IMR-90 (cell line): ENCODE measurements around the gene APOL2.

Source experiments
- FOS ChIP-seq: fragments of 150-350 bp; IDR thresholded peaks from 2 replicates; pipeline ENCODE4 v1.6.1; 2016; ENCODE audit warnings: low read depth, low read length
- MXI1 ChIP-seq: IDR thresholded peaks from 2 replicates; pipeline ENCODE4 v1.6.1; 2012; ENCODE audit warnings: low read depth, mild to moderate bottlenecking, low read length, moderate library complexity, borderline replicate concordance
- POLR2A ChIP-seq: IDR thresholded peaks from 2 replicates; pipeline ENCODE4 v1.6.1; 2012; ENCODE audit warnings: mild to moderate bottlenecking, low read depth, low read length
- RFX5 ChIP-seq: IDR thresholded peaks from 2 replicates; pipeline ENCODE4 v1.8.0; 2012; ENCODE audit warnings: low read depth, mild to moderate bottlenecking, low read length, moderate library complexity
- SMC3 ChIP-seq: fragments of 150-350 bp; IDR thresholded peaks from 2 replicates; pipeline ENCODE4 v1.6.1; 2016; ENCODE audit warnings: low read depth, mild to moderate bottlenecking, antibody characterized with exemption, low read length, moderate library complexity
- TF ChIP-seq, protein P1 (sequence below): conservative IDR thresholded peaks from 2 replicates; pipeline ENCODE4 v1.5.1; 2012; ENCODE audit warnings: mild to moderate bottlenecking, low read depth, low read length, improper control_type of control experiment
- TF ChIP-seq, protein P2 (sequence below): fragments of 150-350 bp; IDR thresholded peaks from 2 replicates; pipeline ENCODE4 v1.6.1; 2017; ENCODE audit warnings: mild to moderate bottlenecking, antibody characterized with exemption, low read length, low read depth

DNA sequence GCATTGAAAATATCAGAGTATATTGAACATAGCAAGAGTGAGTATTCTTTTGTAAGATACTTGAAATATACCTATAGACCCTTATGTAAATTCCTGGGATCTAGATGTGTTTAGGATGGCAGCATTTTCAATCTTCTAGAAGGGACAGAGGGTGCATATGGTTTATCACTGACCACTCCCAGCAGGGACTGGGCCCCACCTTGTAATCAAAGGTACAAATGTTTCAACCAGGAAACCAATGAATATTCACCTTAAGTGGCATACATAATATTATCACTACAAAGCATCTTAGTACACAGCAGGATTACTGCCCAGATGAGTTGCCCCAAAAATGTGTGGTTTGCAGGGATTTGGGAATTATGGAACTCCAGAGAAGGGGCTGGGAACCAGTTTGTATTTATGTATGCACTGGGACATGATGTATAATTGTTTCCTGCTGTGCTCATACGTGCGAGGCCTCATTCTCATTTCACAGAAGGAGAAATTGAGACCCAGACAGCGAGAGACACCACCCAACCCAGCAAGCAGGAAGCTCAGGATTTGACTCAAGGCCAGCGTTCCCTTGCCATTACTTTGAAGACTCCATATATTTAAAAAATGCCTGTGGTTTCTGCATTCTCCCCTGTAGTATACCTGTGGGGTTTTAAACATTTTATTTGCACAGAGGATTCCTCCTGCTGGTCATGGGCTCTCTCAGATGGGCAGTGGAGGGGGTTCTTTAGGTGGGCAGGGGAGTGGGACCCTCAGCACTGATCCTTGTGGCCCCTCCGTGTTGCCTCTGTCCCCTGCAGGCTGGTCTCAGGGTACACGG is 42.9 kb downstream of the APOL2 start:
- TF ChIP-seq, protein P1, sequence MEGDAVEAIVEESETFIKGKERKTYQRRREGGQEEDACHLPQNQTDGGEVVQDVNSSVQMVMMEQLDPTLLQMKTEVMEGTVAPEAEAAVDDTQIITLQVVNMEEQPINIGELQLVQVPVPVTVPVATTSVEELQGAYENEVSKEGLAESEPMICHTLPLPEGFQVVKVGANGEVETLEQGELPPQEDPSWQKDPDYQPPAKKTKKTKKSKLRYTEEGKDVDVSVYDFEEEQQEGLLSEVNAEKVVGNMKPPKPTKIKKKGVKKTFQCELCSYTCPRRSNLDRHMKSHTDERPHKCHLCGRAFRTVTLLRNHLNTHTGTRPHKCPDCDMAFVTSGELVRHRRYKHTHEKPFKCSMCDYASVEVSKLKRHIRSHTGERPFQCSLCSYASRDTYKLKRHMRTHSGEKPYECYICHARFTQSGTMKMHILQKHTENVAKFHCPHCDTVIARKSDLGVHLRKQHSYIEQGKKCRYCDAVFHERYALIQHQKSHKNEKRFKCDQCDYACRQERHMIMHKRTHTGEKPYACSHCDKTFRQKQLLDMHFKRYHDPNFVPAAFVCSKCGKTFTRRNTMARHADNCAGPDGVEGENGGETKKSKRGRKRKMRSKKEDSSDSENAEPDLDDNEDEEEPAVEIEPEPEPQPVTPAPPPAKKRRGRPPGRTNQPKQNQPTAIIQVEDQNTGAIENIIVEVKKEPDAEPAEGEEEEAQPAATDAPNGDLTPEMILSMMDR: no peak
- TF ChIP-seq FOS: no peak
- TF ChIP-seq MXI1: no peak
- no peak for TF ChIP-seq RFX5
- TF ChIP-seq POLR2A: no peak
- TF ChIP-seq, protein P2, sequence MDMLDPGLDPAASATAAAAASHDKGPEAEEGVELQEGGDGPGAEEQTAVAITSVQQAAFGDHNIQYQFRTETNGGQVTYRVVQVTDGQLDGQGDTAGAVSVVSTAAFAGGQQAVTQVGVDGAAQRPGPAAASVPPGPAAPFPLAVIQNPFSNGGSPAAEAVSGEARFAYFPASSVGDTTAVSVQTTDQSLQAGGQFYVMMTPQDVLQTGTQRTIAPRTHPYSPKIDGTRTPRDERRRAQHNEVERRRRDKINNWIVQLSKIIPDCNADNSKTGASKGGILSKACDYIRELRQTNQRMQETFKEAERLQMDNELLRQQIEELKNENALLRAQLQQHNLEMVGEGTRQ: no peak
- TF ChIP-seq SMC3: no peak
